H1 (cell line): Measurements from ENCODE around the gene AHSG. TPM values are rescaled to one million over a fixed set of nuclear protein-coding genes. Genes with fewer than 3 reads are reported as not detected.

Experiments
- SRF ChIP-seq: IDR thresholded peaks from 2 replicates; pipeline ENCODE4 v1.6.1; 2011; ENCODE audit warnings: mild to moderate bottlenecking, low read depth, low read length, moderate library complexity
- polyA plus RNA-seq, 7 experiments: library from polyadenylated mRNA; depleted of rRNA in 3 of 7; stranded (reverse) in 5 of 7; unstranded in 2 of 7; fragments of >200 nt in 5 of 7; fragments of 200-250 nt in 2 of 7; gene quantifications; 1 replicate in 5 of 7; 2 replicates in 1 of 7; 4 replicates in 1 of 7; pipeline versions ENCODE4 v1.2.1 to v1.2.3, GENCODE V29; 2011 to 2013; ENCODE audit warnings: missing spikeins in 2 of 7, mixed read lengths in 2 of 7
- total RNA-seq: library from RNA; stranded (reverse); fragmentation: NEBNext Ultra II Directional; extraction: Animal tissue kit (Norgen Biotek cat#: 25700); gene quantifications from 2 replicates; pipeline ENCODE4 v1.2.1, GENCODE V29; 2021

AHSG gene
- total and polyA plus RNA-seq, 2 of the 8 experiments (the other 6 are each of a cell fraction or from before 2014, with no cell fraction given), result 0.68 to 0.78 TPM

DNA sequence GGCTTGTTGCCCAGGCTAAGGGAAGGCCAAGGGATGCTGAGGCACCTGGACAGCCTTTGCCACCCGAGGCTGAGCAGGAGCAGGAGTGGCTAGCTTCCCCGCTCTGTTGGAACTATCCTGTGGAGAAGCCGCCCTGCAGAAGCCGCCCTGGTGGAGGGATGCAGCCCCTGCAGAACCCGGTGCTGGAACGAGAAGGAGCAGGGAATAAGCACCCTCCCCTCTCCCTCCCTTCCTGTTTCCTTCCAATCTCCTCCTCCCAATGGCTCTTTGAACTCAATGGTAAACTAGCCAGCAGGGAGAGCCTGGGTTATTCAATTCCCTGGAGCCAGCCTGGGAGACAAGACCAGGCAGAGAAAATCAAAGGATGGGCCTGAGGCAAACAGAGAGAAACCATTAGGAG is 41.1 kb downstream of the AHSG start (continued):
- no peak for TF ChIP-seq SRF
- TF ChIP-seq, all 59 proteins: peak for 4
